SIG-M5 treated with dmso at 0.1 percent for 504 hours (cell line): ENCODE measurements around the gene SIDT1.

Source experiments
- DNase-seq: peaks from one replicate; lab custom pipeline; 2025; ENCODE audit not compliant: unreplicated experiment; lab: John Stamatoyannopoulos, UW

The SIDT1 gene

DNA sequence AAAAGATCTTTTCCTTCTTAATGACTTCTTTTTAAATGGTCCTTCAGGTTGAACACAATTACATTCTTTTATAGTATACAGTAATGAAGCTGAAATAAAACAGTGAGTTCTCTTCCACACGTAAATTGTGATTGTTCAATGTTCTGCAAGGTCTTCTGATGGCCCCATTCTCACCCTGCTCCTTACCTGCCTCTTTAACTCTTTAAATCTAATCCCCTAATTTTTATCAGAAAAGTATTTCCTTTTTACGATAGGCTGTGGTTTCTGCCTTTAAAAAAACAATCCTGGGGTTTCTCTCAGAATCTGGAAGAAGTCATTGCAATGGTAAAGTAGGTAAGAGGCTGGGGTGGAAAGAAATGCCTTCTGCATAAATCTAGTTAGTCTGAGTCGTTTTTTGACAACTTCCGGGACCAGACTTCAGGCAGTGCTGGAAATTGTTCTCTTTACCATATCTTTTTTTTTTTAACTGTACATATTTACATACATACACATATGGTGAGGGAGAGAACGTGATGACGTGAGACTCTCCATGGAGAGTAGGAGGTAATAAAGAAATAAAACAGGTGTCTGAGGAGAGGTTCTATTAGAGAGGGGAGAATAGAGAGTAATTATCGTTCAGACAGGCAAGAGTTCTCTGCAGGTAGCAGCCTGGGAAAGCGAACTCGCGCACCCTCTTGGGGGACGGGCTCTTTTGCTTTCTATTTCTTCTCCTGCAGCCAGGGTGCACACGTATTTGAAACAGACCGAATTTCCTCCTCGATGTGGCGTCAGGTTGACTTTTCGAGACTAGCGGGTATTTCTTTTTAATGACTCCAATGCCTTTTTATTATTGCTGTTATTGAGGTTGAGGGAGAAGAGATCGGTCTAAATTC lies at the start of gene SIDT1:
SIDT1 (plus strand) TSS at position 730 of the 872 bp plus-strand sequence. CDS start 467 bp downstream, outside the sequence.
- peak; percentile 57 for DNase-seq

DNA sequence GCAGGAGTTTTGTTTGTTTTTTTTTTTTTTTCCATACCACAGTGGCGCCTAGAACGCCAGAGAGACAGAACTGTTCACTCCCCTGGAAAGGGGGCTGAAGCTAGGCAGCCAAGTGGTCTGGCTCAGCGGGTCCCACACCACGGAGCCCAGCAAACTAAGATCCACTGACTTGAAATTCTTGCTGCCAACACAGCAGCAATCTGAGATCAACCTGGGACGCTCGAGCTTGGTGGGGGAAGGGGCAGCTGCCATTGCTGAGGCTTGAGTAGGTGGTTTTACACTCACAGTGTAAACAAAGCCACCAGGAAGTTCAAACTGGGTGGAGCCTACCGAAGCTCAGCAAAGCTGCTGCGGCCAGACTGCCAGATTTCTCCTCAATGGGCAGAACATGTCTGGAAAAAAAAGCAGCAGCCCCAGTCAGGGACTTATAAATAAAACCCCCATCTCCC lies 47.2 kb upstream of the SIDT1 start:
- DNase-seq = peak; percentile 19

- peak; percentile 36 for DNase-seq
Observed at GRCh38 chr3:113495035-113495434, 37.3 kb upstream of the SIDT1 start.

DNA sequence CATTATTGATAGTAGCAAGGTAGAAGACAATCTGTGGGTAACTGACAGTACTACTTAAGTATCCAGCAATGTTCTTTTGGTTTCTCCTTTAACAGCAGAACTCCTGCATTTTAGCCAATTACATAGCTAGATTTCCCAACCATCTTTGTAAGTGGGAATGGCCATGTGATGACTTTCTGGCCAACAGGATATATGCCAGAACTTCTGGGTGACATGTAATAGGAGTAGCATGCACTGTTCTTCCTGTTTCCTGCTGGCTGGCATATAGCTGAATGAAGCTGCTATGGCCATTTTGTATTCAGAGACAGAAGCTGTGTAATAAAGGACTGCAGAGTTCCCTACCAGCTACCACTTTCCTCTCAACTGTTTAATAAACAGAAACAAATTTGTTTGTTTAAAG lies 35.4 kb upstream of the SIDT1 start:
- DNase-seq = no peak

- DNase-seq = peak; percentile 5
Observed at GRCh38 chr3:113498221-113499005, 33.9 kb upstream of the SIDT1 start.

- DNase-seq = no peak
Observed at GRCh38 chr3:113499081-113499480, 33.3 kb upstream of the SIDT1 start.

- DNase-seq = no peak
Observed at GRCh38 chr3:113501597-113501996, 30.8 kb upstream of the SIDT1 start.

DNA sequence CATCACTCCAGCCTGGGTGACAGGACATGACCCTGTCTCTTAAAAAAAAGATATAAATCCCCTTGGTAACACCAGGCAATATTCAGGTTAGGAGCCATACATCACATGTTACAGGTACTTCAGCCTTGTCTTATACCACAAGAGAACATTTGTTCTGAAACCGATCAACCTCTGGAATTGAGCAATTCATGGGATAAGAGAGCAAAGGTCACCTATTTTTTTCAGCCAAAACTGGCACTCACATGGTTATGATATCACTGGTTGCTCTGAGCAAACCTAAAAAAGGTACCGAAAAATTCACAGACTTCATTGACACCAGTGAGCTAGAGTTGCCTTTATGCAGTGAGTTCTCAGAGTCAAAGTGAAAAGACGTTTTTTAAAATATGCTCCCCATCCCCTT lies 26.5 kb upstream of the SIDT1 start:
- no peak for DNase-seq

- DNase-seq = no peak
Observed at GRCh38 chr3:113507501-113508067, 24.8 kb upstream of the SIDT1 start.

DNA sequence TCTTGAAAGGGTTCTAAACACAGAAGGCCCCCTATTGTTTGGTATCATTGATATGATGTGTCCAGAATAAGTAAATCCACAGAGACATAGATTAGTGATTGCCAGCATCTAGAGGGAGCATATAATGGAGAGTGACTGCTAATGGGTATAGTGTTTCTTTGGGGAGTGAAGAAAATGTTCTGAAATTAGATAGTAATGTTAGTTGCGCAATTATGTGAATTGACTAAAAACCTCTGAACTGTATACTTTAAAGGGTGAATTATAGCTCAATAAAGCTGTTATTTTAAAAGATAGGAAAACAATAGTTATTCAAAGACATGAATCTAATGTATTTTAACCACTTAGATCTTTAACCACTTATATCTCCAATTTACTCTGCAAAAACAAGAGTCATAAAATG lies 23.4 kb upstream of the SIDT1 start:
- DNase-seq = no peak

DNA sequence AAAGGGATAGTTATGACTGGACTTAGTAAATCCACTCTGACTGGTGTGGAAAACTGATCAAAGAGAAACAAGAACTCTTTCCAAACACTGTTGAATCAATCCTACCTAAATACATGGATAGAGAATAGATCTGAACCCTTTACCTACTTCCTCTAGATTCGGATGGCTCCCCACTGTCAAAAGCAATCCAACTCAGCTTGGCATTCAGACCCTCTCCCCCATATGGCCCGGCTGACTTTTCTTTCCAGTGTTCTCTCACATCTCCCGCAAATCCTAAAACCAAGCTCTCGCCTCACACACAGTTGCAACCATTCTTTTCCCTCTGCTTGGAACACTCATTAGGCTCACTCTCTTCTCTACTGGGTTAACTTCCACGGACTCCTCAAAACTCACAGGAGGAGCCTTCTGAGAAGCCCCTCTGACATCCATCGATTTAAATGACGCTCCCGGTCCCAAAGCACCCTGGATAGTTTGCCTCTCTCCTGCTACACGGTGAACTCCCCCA lies 18.0 kb upstream of the SIDT1 start:
- no peak for DNase-seq

GRCh38 chr3:113516115-113516505 lies 16.2 kb upstream of the SIDT1 start:
- DNase-seq = peak; percentile 30

DNA sequence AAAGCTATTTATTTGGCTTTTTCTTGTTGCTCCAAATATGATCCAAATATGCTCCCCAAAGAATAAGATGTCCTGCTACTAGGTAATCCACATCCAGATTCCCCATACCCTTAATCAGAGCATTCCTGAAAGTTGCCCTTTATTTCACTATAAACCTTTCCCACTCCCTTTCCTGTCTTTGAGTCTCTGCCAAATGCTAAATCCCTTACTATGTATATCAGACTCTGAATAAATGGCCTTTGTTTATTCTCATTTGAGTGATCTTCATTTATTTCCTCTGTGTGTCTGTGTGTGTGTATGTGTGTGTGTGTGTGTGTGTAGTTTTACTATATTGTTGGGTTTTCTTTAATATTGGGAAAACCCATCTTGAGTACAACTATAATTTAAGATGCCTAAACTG lies 10.4 kb upstream of the SIDT1 start:
- no peak for DNase-seq

DNA sequence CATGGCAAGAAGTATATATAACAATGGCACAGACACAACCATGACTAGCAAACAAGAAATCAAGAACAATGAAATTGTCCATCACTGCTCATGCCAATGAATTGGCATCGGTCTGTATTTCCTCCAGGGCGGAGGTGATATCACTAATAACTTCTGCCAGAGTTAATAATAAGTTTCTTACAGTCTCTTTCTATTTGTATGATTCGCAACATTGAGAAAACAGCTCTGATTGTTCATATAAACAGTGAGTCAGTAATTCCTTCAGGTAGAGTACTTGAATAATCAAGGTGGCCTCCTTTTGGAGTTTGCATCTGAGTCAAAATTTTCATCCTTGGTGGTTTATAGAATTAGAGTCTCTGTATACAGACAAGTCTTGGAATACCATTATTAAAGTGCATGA lies 9.1 kb upstream of the SIDT1 start:
- DNase-seq = no peak

DNA sequence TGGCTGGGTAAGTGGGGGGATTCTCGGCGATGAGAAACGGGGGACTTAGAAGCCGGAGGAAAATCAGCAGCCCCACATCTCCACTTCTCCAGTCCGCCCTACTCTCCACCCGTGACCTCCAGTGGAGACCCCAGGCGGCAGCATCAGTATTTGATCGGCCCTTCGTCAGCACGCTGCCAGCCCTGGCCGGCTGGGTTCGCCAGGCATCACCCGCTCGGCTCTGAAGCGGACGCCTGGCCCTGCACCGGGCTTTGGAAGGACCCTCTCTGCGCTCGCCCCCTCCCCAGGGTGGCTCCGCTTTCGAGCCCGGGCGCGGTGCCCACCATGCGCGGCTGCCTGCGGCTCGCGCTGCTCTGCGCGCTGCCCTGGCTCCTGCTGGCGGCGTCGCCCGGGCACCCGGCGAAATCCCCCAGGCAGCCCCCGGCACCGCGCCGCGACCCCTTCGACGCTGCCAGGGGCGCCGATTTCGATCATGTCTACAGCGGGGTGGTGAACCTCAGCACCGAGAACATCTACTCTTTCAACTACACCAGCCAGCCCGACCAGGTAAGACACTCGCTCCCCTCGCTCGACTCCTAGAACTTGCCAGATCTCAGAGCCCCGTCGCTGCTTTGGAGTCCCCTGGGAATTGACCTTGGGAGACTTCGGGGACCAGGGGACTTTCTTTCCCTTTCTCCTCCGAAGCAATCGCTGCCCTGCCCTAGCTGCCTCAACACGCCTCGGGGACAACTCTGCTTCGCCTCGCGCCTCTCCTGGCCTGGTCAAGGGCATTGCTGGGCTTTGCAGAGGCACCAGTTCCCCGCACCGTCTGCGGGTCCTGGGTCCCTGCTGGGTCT lies 561 bp downstream of the SIDT1 start:
- no peak for DNase-seq

DNA sequence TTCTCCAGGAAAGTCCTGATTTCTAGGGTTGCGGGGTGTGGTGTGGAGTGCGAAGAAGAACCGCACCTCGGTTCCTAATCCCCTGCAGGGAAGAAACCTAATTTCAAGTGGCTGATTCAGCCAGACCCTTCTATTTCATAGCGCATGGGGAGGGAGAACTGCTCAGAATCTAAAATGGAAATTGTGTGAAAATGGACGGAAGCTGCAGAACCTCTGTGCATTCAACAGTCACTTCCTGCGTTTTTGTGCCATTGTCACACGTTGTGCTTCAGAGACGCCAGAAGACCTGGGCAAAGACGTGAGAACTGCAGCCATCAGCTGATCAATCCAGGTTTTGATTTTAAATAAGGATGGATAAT lies 1.2 kb downstream of the SIDT1 start:
- no peak for DNase-seq

GRCh38 chr3:113534365-113534764 lies 2.0 kb downstream of the SIDT1 start:
- DNase-seq = no peak

- peak; percentile 20 for DNase-seq
Observed at GRCh38 chr3:113535898-113536297, 3.5 kb downstream of the SIDT1 start.

DNA sequence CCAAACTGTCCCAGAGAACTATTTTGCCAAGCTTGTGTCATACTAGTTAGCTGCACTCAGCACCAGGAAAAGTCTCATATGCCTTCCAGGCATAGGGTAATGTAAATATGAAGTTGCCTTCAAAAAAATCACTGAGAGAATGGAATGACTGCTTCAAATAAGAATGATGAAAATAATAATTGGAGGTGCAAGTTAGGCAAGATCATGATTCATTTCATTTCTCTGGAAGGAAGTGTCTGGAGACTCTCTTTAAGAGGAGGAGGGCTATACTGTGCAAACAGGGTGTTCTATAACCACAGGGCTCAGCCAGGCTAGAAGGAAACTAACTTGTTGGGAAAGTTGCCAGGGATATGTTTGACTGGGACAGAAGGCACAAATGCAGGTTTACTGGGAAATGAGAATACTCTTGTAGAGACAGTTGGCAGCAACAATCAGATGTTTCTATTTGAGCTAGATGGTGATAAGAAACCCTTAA lies 4.3 kb downstream of the SIDT1 start:
- DNase-seq = peak; percentile 83

DNA sequence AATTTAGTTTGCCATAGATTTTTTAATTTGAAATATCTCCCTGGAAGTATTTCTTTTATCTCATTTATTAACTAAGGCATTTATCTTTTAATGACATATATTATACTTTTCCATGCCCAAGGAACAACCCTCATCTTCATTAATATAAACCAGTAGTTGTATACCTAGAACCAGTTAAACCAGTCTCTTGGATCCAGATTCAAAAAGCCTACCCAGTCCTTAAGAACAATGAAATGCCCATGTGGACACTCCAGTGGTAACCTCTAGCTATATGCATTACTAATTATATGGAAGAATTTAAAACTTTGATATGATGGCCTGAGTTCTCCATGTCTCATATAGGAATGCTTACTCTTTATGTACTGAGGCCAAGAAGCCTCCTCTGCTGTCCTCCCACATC lies 4.8 kb downstream of the SIDT1 start:
- DNase-seq = peak; percentile 58

DNA sequence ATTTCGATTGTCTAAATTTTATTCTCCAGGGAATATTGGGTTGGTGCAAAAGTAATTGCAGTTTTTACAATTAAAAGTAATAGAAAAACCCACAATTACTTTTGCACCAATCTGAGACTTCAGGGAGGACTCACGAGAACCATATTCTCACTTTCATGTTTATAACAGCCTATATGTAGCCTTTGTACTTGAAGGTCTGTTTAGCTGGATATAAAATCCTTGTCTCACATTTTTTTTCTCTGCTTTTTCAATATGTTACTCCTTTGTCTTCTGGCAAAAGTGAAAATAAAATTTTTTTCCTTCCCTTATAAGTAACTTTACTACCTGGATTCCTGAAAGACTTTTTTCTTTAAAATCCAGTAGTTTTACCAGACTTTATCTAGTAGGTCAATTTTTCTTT lies 9.2 kb downstream of the SIDT1 start:
- DNase-seq = no peak
